A673 (cell line): Measurements from ENCODE around the gene PPARGC1A. TPM values are rescaled to one million over a fixed set of nuclear protein-coding genes. Genes with fewer than 3 reads are reported as not detected.

Experiments used
- BruUV-seq: library from RNA; stranded (reverse); fragments of 400-500 nt; replicated peaks from 2 replicates; lab custom pipeline; 2021; lab: Mats Ljungman, UMichigan
- CTCF ChIA-PET: fragments of 300-600 bp; sonication (Branson Sonifier 250); formaldehyde crosslinking; loops from one replicate; lab custom pipeline; 2022; ENCODE audit warnings: antibody characterized with exemption; lab: Charles Lee
- POLR2A ChIA-PET: fragments of 300-600 bp; sonication (Branson Sonifier 250); formaldehyde crosslinking; loops from one replicate; lab custom pipeline; 2022; ENCODE audit warnings: antibody characterized with exemption; ENCODE audit not compliant: low non-redundant PET; lab: Charles Lee
- DNase-seq: peaks from one replicate; pipeline ENCODE4 v3.0.0-alpha.2; 2015; ENCODE audit warnings: low spot score
- H3K27ac ChIP-seq: fragments of 200-600 bp; sonication (generic); 2 replicates; pipeline ENCODE4 v1.5.1; 2016; ENCODE audit warnings: mixed run types, low read depth, mild to moderate bottlenecking, mixed read lengths, antibody characterized with exemption, low read length; ENCODE audit not compliant: poor library complexity, severe bottlenecking
- H3K27me3 ChIP-seq: fragments of 200-600 bp; sonication (generic); replicated peaks from 2 replicates; pipeline ENCODE4 v1.6.1; 2017; ENCODE audit warnings: mixed run types, low read depth, mild to moderate bottlenecking, mixed read lengths, antibody characterized with exemption, low read length; ENCODE audit not compliant: insufficient read depth, poor library complexity
- H3K36me3 ChIP-seq: fragments of 200-600 bp; sonication (generic); 2 replicates; pipeline ENCODE4 v1.6.1; 2016; ENCODE audit warnings: mixed run types, mild to moderate bottlenecking, mixed read lengths, antibody characterized with exemption, low read length; ENCODE audit not compliant: insufficient read depth, poor library complexity, severe bottlenecking
- H3K4me1 ChIP-seq: fragments of 200-600 bp; sonication (generic); 2 replicates; pipeline ENCODE4 v1.6.1; 2017; ENCODE audit warnings: mixed run types, mild to moderate bottlenecking, mixed read lengths, antibody characterized with exemption, low read length; ENCODE audit not compliant: insufficient read depth, poor library complexity, severe bottlenecking
- H3K4me3 ChIP-seq: fragments of 200-600 bp; sonication (generic); 2 replicates; pipeline ENCODE4 v1.5.1; 2016; ENCODE audit warnings: low read depth, mixed run types, mild to moderate bottlenecking, mixed read lengths, low read length; ENCODE audit not compliant: poor library complexity, severe bottlenecking
- H3K9me3 ChIP-seq: fragments of 200-600 bp; sonication (generic); 2 replicates; pipeline ENCODE4 v1.6.1; 2016; ENCODE audit warnings: mixed run types, low read depth, mild to moderate bottlenecking, mixed read lengths, antibody characterized with exemption, low read length; ENCODE audit not compliant: poor library complexity, severe bottlenecking
- CTCF ChIP-seq: fragments of 300-800, 200-600 bp; sonication (generic); conservative IDR thresholded peaks from 2 replicates; pipeline ENCODE4 v1.5.1; 2017; ENCODE audit warnings: low read depth, mild to moderate bottlenecking, antibody characterized with exemption, low read length, moderate library complexity, mixed read lengths
- EZH2 ChIP-seq: fragments of 200-600 bp; sonication (generic); IDR thresholded peaks from 2 replicates; pipeline ENCODE4 v1.6.1; 2017; ENCODE audit warnings: borderline replicate concordance, low read depth, mild to moderate bottlenecking, mixed read lengths, antibody characterized with exemption, low read length; ENCODE audit not compliant: poor library complexity, severe bottlenecking
- intact Hi-C: fragments of 100-400 bp; cut with micrococcal nuclease; formaldehyde crosslinking; loops from one replicate; pipeline ENCODE4 v1.10.0; 2022; ENCODE audit not compliant: unreplicated experiment
- total RNA-seq: library from RNA; stranded (reverse); gene quantifications from 2 replicates; pipeline ENCODE4 v1.2.3, GENCODE V29; 2021

PPARGC1A gene
- total RNA-seq, 1 experiment from 2014 or later, result not detected

- POLR2A ChIA-PET, result no interaction called here
- Histone ChIP-seq H3K4me3 (no peak overlapping the region), H3K27ac (no peak overlapping the region), H3K27me3 (no peaks in the 10 kb centered on the region), H3K36me3 (no peaks in the 10 kb centered on the region), H3K9me3 (no peaks in the 10 kb centered on the region), H3K4me1 (no peaks in the 10 kb centered on the region)
- no TSS peak for BruUV-seq
- CTCF ChIA-PET, result no interaction called here
- TF ChIP-seq EZH2, result no peak
- intact Hi-C loops, result no loop called here
- DNase-seq, result no peak
Observed at GRCh38 chr4:23903859-23904438, 14.1 kb upstream of the PPARGC1A start.

- Histone ChIP-seq H3K27me3 (no peaks in the 10 kb centered on the region), H3K36me3 (no peaks in the 10 kb centered on the region), H3K27ac (no peak overlapping the region), H3K4me1 (no peaks in the 10 kb centered on the region), H3K4me3 (no peak overlapping the region), H3K9me3 (no peaks in the 10 kb centered on the region)
- TF ChIP-seq EZH2, result no peak
- no peak; the same call in 1 of the 2 replicates for TF ChIP-seq CTCF
- ChIA-PET POLR2A (no interaction called here), CTCF (no interaction called here)
- no TSS peak for BruUV-seq
- intact Hi-C loops, result no loop called here
- DNase-seq, result no peak
Observed at GRCh38 chr4:23902222-23902804, 12.5 kb upstream of the PPARGC1A start.

- intact Hi-C loops, result no loop called here
- ChIA-PET CTCF (no interaction called here), POLR2A (no interaction called here)
- H3K36me3 ChIP-seq, result no peaks in the 10 kb centered on the region
- DNase-seq, result no peak
- no peaks in the 10 kb centered on the region for H3K4me1 ChIP-seq
- no peak overlapping the region for H3K4me3 ChIP-seq
- no TSS peak for BruUV-seq
- no peaks in the 10 kb centered on the region for H3K9me3 ChIP-seq
- no peak overlapping the region for H3K27ac ChIP-seq
- no peaks in the 10 kb centered on the region for H3K27me3 ChIP-seq
- TF ChIP-seq CTCF (no peak), EZH2 (no peak)
Observed at GRCh38 chr4:23900636-23901035, 10.8 kb upstream of the PPARGC1A start.

DNA sequence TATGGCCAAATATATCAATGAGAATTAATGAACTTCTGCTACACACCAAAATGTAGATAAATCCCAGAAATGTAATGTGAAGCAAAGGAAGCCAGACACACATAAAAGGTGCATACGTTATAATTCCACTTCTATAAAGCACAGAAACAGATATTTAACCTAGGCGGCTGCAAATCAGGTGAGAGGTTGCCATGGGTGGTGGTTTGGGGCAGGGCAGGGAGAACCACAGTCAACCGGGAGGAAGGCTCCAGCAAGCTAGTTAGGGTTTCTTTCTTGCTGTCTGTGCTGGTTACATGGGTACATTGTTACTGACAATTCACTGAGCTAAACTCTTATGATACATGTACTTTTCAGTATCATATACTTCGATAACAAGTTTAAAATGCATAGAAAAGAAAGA is 9.7 kb upstream of the PPARGC1A start:
- TF ChIP-seq EZH2 (no peak), CTCF (no peak)
- intact Hi-C loops, result no loop called here
- DNase-seq, result no peak
- H3K27me3 ChIP-seq, result no peaks in the 10 kb centered on the region
- no peaks in the 10 kb centered on the region for H3K9me3 ChIP-seq
- no TSS peak for BruUV-seq
- no peaks in the 10 kb centered on the region for H3K36me3 ChIP-seq
- no peak overlapping the region for H3K27ac ChIP-seq
- no peaks in the 10 kb centered on the region for H3K4me1 ChIP-seq
- ChIA-PET POLR2A (no interaction called here), CTCF (no interaction called here)
- no peak overlapping the region for H3K4me3 ChIP-seq
